ENCODE measurements around the gene OR2T4. TPM values are rescaled to one million over a fixed set of nuclear protein-coding genes. Genes with fewer than 3 reads are reported as not detected.

OR2T4 gene
- total RNA-seq, 1 donor from 2014 or later = not detected

DNA sequence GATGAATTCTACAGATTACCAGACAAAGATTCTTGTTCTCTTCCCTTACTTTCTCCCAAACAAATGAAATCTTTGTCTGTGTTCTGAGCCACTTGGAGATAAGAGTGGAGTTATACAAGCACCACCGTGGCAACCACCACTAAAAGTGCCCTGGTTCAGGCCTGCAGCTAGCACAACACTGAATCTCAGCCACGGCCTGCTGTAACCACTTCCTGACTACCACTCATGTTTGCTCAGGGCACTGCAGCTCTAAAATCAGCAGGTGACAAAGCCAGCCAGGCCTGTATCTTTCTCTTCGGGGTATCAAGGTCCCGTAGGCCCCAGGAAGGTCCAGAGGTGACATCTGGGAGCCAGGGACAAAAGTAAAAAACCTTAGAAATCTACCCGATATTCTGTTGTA, 10.9 kb downstream of the OR2T4 start:
- DNase-seq (ENCODE audit: low read depth) = no peak
- no peak for TF ChIP-seq CTCF (conservative IDR thresholded peaks at IDR 0.05; ENCODE audit: low read depth, low read length)
- no peak overlapping the region for H3K4me3 ChIP-seq (ENCODE audit: low read depth, low read length)

DNA sequence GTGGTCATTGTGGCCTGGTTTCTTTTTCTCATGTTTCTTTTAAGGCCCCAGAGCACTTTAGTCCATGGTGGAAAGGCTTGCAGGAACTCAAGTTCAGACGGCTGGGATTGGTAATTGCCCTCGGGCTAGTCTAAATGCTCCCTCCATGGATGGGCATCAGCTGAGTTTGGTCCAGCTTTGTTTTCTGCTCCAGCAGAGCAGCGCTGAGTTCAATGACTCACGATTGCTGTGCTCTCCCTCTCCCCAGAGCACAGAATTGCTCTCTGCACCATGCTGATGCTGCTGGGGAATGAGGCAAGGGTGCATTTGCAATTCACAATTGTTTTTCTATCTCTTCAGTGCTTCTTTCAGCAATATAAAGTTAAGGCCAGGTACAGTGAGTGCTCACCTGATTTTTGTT, 12.3 kb downstream of the OR2T4 start:
- TF ChIP-seq CTCF (conservative IDR thresholded peaks at IDR 0.05; ENCODE audit: low read depth, low read length) = no peak
- DNase-seq (ENCODE audit: low read depth) = no peak

DNA sequence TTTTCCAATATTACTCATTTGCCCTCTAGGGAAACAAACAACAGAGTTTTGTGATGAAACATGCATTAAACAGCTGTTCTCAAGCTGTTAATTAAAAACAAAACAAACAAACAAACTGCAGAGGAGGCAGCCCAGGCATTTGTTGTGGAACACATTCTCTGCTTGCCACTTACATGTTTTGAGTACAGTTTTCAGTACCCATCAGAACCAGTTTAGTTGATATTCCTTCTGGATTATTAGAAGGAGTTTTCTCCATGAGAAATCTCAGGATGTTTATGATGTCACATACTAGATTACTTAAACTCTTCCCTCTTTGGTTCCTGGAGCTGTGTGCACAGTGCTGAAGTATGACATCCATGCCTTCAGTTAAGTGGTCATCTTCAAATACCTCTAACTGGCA, 14.0 kb downstream of the OR2T4 start, which contains the start of gene OR2T6:
Gene OR2T6 (plus strand): TSS at position 301 of the 400 bp plus-strand sequence. CDS start 11,863 bp downstream, outside the sequence.
- no peak for TF ChIP-seq CTCF (conservative IDR thresholded peaks at IDR 0.05; ENCODE audit: low read depth, low read length)
- no peak for DNase-seq (ENCODE audit: low read depth)
- H3K4me3 ChIP-seq (ENCODE audit: low read depth, low read length) = no peak within 1 kb of the TSS

More for the DNA sequence above, 12.3 kb downstream of the OR2T4 start:
- no peak overlapping the region for H3K4me3 ChIP-seq (ENCODE audit: low read depth, low read length)

DNA sequence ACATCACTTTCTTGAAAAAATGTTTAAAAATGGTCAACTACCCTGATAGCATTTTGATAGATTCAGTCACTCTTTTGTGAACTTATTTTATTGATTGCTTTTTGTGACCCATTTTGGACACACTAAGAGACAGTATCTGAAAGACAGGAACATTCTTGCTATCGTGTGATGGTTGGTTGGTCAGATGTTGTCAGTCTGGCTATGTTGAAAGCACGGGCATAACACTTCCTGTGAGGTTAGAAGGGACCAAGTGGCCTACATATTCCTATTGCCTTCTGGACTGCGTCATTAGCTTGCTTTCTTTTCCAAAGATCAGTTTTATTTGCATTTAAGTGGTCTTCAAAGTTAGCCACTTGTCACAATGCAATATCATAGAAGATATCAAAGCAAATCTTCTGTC, 15.5 kb downstream of the OR2T4 start:
- no peak for DNase-seq (ENCODE audit: low read depth)
- no peak for TF ChIP-seq CTCF (conservative IDR thresholded peaks at IDR 0.05; ENCODE audit: low read depth, low read length)
- no peak overlapping the region for H3K4me3 ChIP-seq (ENCODE audit: low read depth, low read length)

DNA sequence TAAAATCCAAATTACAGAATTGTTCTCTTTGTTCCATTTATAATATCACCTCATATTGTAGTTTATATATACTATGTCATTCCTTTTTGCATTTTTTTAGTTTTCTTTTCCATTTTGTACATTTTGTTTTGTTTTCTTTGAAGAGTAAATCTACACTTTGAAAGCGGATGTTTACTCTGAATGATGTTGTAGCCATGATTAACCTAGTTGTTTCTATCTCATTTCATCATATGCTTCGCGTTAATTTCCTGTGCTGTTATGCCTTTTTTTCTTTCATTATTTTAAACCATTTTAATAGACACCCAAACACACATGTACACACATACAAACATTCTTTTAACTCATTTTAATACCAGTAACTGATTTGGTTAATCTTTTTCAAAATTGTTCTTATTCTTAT, 19.4 kb downstream of the OR2T4 start:
- no peak overlapping the region for H3K4me3 ChIP-seq (ENCODE audit: low read depth, low read length)
- no peak for TF ChIP-seq CTCF (conservative IDR thresholded peaks at IDR 0.05; ENCODE audit: low read depth, low read length)
- no peak for DNase-seq (ENCODE audit: low read depth)

DNA sequence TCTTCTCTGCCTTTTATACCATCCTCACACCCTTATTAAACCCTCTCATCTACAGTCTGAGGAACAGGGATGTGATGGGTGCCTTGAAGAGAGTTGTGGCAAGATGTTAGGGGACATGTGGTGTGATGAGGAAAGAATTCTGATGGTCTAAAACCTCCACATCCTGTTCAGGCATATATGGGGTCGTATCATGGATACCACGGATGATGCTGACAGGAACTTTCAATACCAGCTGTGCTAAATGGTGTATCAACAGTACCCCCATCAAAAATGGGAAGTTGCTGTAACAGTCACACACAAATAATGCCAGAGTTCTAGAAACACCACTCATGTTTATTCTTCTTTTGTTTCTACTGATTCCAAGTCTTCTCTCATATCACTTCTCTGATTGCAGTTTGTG, 27.0 kb downstream of the OR2T4 start:
- TF ChIP-seq CTCF (conservative IDR thresholded peaks at IDR 0.05; ENCODE audit: low read depth, low read length) = no peak
- H3K4me3 ChIP-seq (ENCODE audit: low read depth, low read length) = no peak overlapping the region
- DNase-seq (ENCODE audit: low read depth) = no peak

DNA sequence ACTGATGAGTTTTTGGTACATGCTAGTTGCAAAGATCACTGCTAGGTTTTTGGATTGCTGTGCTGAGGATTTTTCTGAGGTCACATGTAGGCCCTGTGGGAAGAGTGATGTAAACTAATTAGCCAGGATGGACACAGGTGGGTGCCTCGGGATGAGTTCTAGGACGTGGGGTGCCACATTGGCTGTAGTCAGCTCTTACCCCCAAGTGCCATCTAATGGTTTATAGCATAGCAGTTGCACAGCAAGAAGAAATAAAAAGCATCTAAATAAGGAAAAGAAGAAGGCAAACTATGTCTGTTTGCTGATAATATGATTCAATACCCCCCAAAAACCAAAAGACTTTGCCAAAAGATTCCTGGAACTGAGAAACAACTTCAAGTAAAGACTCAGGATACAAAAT, 31.6 kb downstream of the OR2T4 start:
- H3K4me3 ChIP-seq (ENCODE audit: low read depth, low read length) = no peak overlapping the region
- no peak for DNase-seq (ENCODE audit: low read depth)
- no peak for TF ChIP-seq CTCF (conservative IDR thresholded peaks at IDR 0.05; ENCODE audit: low read depth, low read length)

Measured in epithelial cell of proximal tubule (primary cell).